Heart left ventricle (tissue), 16 donors: ENCODE measurements around the gene AXIN1. TPM values are rescaled to one million over a fixed set of nuclear protein-coding genes. Genes with fewer than 3 reads are reported as not detected.

Experiments
- ATAC-seq, 4 donors: fragments of 200-7000 bp; cut with Tn5 transposase; one replicate each; pipeline ENCODE4 v1.9.1; 2020 to 2022; ENCODE audit warnings: moderate library complexity in 4 of 4, mild to moderate bottlenecking in 3 of 4, moderate number of reproducible peaks in 1 of 4
- DNase-seq, 5 donors: peaks; one replicate each; pipeline ENCODE4 v3.0.0-alpha.2; 2020
- H3K27ac ChIP-seq, 12 donors: fragments of 200-600 bp; sonication (generic) in 4 of 12; one replicate each; pipeline versions ENCODE4 v1.5.0 to v1.8.0; 2016 to 2022; ENCODE audit warnings: mild to moderate bottlenecking in 2 of 12
- H3K27me3 ChIP-seq, 9 donors: fragments of 200-600 bp; sonication (generic) in 2 of 9; one replicate each; pipeline versions ENCODE4 v1.5.1 to v1.8.0; 2016 to 2022; ENCODE audit warnings: mild to moderate bottlenecking in 3 of 9
- H3K36me3 ChIP-seq, 9 donors: fragments of 200-600 bp; sonication (generic) in 2 of 9; one replicate each; pipeline versions ENCODE4 v1.5.0 to v1.8.0; 2018 to 2022; ENCODE audit warnings: mild to moderate bottlenecking in 2 of 9
- H3K4me1 ChIP-seq, 12 donors: fragments of 200-600 bp; sonication (generic) in 4 of 12; one replicate each; pipeline versions ENCODE4 v1.5.0 to v1.8.0; 2016 to 2022; ENCODE audit warnings: mild to moderate bottlenecking in 3 of 12
- H3K4me3 ChIP-seq, 12 donors: fragments of 200-600 bp; sonication (generic) in 4 of 12; one replicate each; pipeline versions ENCODE4 v1.5.0 to v1.8.0; 2017 to 2022; ENCODE audit warnings: mild to moderate bottlenecking in 9 of 12, moderate library complexity in 4 of 12
- H3K9me3 ChIP-seq, 12 donors: fragments of 200-600 bp; sonication (generic) in 4 of 12; one replicate each; pipeline versions ENCODE4 v1.5.0 to v1.8.0; 2016 to 2022; ENCODE audit warnings: mild to moderate bottlenecking in 1 of 12
- POLR2A ChIP-seq, 2 donors: fragments of 450-650 bp; IDR thresholded peaks; one replicate each; pipeline ENCODE4 v1.6.1; 2017; ENCODE audit warnings: antibody characterized with exemption in 2 of 2, mild to moderate bottlenecking in 2 of 2, moderate library complexity in 2 of 2
- WGBS, 4 donors: extraction: QIAGEN DNeasy Blood & Tissue Kit in 2 of 4; methylation state at CpG; one replicate each; pipeline versions ENCODE4 v1.1.5 to v1.1.7; 2013 to 2018; 5-methylcytosine and 5-hydroxymethylcytosine counted together
- intact Hi-C, 10 donors: fragments of 100-400 bp; cut with DNase I; formaldehyde crosslinking; loops; one replicate each; pipeline versions ENCODE4 v1.11.1 to v1.14.2; 2022
- polyA plus RNA-seq, 2 donors: library from polyadenylated mRNA; stranded (reverse); fragments of 200-250 nt; gene quantifications; one replicate each; pipeline ENCODE4 v1.2.3, GENCODE V29; 2013
- total RNA-seq, 9 donors: library from RNA; depleted of rRNA in 2 of 9; stranded (reverse); fragments of >200 nt in 2 of 9; fragmentation: NEBNext Ultra II Directional in 3 of 9; extraction: Animal tissue kit (Norgen Biotek cat#: 25700) in 3 of 9; gene quantifications; one replicate each; pipeline versions ENCODE4 v1.1.0 to v1.2.4, GENCODE V29; 2016 to 2023
- TF ChIP-seq, protein P1 (sequence below), 12 donors: fragments of 200-600 bp; sonication (generic) in 4 of 12; IDR thresholded peaks; one replicate each; pipeline versions ENCODE4 v1.5.0 to v1.8.0; 2018 to 2022; ENCODE audit warnings: antibody characterized with exemption in 12 of 12, mild to moderate bottlenecking in 5 of 12
- donor health status: ischemic (EF 13 %, LVEDD 7.1; RV severe dilation, severe dysfunction).
- donor health status: healthy with polysubstance abuse.
- donor health status: DM: no; HTN: yes; CAD: no.
- donor health status: DM: no; HTN: no; CAD: no.
- donor health status: ischemic (EF 25% LVEDD 6.9; RV normal size, moderate dysfunction).
- donor health status: ischemic (EF 25% LVEDD 5.7; RV mildly dilated, moderate dysfunction).
- donor health status: healthy.
- donor health status: DM: yes; HTN: yes; CAD: no.
- donor health status: ischemic (EF 35%, LVEDD 5.7; RV mildly dilated, moderate dysfunction).
- donor health status: nonischemic (EF 11% LVEDD 7.7; RV severe dilation, severe dysfunction).
- donor health status: DM: yes; HTN: yes; CAD: no.
- donor health status: PGD.
- donor health status: ischemic (EF 29% LVEDD 5.4; RV normal size, mild dysfunction).
- donor health status: nonischemic (EF 23%, LVEDD 6.1; RV moderate dilation, normal function).

The AXIN1 gene
- total and polyA plus RNA-seq, 11 donors, result 6.8 to 32.0 (median 11.6) TPM

DNA sequence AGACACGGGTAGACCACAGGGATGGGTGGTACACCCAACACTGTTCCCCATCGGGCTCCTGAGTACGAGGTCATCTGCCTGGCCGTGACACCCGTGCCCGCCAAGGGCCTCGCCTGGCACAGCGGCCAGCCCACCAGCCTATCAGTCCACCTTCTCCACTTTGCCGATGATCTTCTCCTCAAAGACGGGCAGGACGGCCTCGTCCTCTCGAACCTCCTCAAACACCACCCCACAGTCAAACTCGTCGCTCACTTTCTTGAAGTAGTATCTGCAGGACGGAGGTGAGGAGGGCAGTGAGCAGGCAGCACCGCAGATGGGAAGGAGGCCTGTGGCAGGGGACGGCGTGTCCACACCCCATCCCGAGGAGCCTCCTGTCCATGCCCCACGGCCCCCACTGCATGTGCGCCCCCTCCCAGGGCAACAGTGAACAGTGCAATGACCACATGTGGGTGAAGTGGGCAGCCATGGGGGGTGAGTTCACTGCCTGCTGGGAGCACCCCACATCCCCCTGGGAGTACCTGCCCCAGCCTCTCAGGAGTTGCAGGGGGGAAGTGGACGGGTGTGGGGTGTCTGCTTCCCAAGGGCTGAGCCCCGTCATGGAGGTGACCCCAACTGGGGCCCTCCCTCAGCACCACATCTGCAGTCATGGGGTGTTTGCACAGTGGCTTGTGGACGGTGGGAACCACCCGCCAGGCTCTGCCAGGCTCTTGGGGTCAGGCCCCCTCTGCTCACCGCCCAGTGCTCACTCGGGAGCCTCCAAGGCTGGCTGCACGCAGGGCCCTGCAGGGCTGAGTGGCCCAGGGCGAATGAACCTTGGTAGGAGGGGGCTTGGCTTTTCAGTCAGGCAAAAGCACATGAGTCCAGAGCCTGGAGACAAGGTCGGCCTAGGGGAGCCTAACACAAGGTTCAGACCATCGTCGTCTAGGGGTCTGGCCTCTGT lies 64.3 kb downstream of the AXIN1 start:
- peaks cover 0 to 64% (median 43%) of the 10 kb centered on the region in 9 donors for H3K36me3 ChIP-seq
- H3K9me3 ChIP-seq, result no peaks in the 10 kb centered on the region
- no peaks in the 10 kb centered on the region for H3K4me1 ChIP-seq
- no peak overlapping the region for H3K4me3 ChIP-seq
- no peak for TF ChIP-seq POLR2A (IDR thresholded peaks at IDR 0.05)
- TF ChIP-seq, protein P1, sequence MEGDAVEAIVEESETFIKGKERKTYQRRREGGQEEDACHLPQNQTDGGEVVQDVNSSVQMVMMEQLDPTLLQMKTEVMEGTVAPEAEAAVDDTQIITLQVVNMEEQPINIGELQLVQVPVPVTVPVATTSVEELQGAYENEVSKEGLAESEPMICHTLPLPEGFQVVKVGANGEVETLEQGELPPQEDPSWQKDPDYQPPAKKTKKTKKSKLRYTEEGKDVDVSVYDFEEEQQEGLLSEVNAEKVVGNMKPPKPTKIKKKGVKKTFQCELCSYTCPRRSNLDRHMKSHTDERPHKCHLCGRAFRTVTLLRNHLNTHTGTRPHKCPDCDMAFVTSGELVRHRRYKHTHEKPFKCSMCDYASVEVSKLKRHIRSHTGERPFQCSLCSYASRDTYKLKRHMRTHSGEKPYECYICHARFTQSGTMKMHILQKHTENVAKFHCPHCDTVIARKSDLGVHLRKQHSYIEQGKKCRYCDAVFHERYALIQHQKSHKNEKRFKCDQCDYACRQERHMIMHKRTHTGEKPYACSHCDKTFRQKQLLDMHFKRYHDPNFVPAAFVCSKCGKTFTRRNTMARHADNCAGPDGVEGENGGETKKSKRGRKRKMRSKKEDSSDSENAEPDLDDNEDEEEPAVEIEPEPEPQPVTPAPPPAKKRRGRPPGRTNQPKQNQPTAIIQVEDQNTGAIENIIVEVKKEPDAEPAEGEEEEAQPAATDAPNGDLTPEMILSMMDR (IDR thresholded peaks at IDR 0.05), result no peak
- intact Hi-C loops, result loop anchor here in 1 of 10 donors (5.0 kb wide), 1 partner anchor 59 kb away; no protein-coding TSS in a partner anchor
- ATAC-seq (no peak), DNase-seq (no peak)
- WGBS, 4 donors, result 93 to 94% (median 94%) methylated on average over 24 to 33 of the region's 33 CpGs
- H3K27me3 ChIP-seq, result no peaks in the 10 kb centered on the region
- no peak overlapping the region for H3K27ac ChIP-seq

DNA sequence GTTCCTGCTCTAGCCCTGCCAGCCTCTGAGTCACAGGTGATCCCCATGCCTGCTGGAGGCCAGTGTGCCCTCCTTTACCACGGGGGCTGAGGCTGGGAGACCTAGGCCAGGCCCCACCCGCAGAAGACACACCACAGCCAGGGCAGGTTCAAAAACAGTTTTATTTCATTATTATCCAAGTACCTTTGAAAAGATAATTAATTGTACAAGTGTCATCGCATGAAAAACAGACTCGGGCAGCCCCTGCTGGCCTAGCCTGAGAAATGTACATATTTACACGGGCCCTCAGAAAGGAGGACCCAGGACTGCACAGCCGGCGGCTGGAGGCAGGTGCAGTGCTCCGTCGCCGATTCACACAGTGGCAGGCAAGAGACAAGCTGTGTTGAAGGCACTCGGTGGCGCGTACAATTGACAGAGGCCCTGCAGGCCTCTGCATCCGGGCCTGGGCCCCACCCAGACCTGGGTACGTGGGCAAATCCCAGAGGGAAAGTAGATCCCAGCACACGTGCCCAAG lies 65.2 kb downstream of the AXIN1 start:
- Histone ChIP-seq H3K36me3 (peaks cover 0 to 55% (median 37%) of the 10 kb centered on the region in 9 donors), H3K4me3 (no peak overlapping the region), H3K9me3 (no peaks in the 10 kb centered on the region), H3K27ac (no peak overlapping the region), H3K4me1 (no peaks in the 10 kb centered on the region), H3K27me3 (no peaks in the 10 kb centered on the region)
- DNase-seq (no peak), ATAC-seq (no peak)
- 86 to 94% (median 88%) methylated on average over 15 to 16 of the region's 16 CpGs for WGBS, 4 donors
- intact Hi-C loops, result loop anchor here in 1 of 10 donors (5.0 kb wide), 1 partner anchor 60 kb away; no protein-coding TSS in a partner anchor
- TF ChIP-seq POLR2A (IDR thresholded peaks at IDR 0.05), result no peak
- TF ChIP-seq, protein P1 (IDR thresholded peaks at IDR 0.05), result no peak

DNA sequence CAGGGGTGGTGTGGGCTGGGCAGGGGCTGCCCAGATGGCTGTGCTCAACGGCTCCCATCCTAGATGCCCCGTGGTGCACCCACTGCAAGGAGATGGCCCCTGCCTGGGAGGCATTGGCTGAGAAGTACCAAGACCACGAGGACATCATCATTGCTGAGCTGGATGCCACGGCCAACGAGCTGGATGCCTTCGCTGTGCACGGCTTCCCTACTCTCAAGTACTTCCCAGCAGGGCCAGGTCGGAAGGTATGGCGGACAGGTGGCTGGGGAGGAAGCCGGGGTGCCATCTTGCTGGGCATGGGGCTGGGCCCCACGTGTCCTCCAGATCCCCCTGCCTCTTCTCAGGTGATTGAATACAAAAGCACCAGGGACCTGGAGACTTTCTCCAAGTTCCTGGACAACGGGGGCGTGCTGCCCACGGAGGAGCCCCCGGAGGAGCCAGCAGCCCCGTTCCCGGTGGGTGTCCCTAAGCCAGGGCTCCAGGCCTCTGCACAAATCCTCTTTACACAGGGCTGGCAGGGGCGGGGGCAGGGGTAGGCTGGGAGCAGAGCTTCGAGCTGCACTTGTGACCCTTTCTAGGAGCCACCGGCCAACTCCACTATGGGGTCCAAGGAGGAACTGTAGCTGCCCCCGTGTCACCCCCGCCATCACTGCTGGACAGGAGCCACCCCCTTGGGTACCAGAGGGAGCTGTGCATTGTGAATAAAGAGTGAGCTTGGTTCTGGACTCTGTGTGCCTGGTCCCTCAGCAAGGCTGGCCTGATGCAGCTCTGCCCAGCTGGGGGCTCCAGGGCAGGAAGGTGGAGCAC lies 65.8 kb downstream of the AXIN1 start:
- intact Hi-C loops, result loop anchor here in 1 of 10 donors (5.0 kb wide), 1 partner anchor 61 kb away; no protein-coding TSS in a partner anchor
- Histone ChIP-seq H3K27me3 (peaks cover 0 to 4% (median 0%) of the 10 kb centered on the region in 9 donors), H3K27ac (no peak overlapping the region), H3K4me1 (peaks cover 0 to under 1% (median 0%) of the 10 kb centered on the region in 12 donors), H3K9me3 (no peaks in the 10 kb centered on the region), H3K4me3 (no peak overlapping the region), H3K36me3 (peaks cover 0 to 49% (median 35%) of the 10 kb centered on the region in 9 donors)
- ATAC-seq (no peak), DNase-seq (no peak)
- WGBS, 4 donors, result 89 to 93% (median 92%) methylated on average over 16 to 22 of the region's 22 CpGs
- TF ChIP-seq POLR2A (IDR thresholded peaks at IDR 0.05), result no peak
- TF ChIP-seq, protein P1 (IDR thresholded peaks at IDR 0.05), result no peak
